GM21390 (cell line): Measurements from ENCODE around the gene SERGEF.
"Not testable (repeated sequence)": the region's sequence is repeated elsewhere in the genome, so short reads cannot be mapped to it uniquely, and the experiment has no call there.

ENCODE experiments used
- ATAC-seq: cut with Tn5 transposase; IDR thresholded peaks from one replicate; pipeline ENCODE4 v1.9.1; 2021; ENCODE audit not compliant: unreplicated experiment

The SERGEF gene

DNA sequence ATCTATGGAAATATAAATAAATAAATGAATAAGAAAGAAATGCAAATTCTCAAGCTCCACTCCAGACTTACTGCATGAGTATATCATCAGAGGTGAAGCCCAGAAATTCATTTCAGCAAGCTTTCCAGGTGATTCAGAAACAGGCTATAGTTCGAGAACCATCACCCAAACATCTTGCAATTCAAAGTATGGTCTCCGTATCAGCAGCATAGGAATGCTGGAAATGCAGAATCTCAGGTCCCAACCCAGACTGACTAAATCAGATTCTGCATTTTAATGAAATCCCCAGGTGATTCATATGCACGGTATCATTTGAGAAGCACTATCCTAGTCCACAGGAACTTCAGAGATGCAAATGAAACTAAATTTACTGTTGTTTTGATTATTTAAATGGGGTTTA, 95.3 kb downstream of the SERGEF start:
- no peak for ATAC-seq

DNA sequence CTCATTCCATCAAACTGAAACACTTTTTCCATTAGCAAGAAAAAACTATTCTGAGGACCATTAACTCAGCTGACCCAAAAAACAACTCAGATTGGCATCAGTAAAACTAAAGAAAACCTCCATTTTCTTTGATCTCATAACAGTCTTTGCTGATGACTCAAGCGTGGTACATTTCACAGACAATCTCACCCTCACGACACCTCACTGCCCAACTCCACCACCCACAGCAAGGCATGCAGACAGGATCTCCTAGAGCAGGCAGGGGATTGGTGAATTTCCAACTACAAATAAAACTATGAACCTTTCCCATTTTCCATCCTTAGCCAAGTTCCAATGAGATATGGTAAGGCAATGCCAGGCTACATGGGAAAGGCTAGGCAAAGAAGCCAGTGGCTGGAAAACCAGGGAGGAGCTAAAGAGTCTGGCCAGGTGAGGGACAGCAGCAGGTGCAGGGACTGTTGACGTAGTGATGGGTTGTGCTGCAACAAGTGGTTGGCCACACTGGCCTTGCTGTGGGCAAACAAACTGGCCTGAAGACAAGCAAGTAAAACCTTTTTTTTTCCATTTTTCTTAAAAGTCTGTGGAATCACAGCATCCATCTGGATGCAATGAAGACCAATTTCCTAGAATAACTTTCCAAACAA, 97.2 kb downstream of the SERGEF start:
- ATAC-seq: no peak

DNA sequence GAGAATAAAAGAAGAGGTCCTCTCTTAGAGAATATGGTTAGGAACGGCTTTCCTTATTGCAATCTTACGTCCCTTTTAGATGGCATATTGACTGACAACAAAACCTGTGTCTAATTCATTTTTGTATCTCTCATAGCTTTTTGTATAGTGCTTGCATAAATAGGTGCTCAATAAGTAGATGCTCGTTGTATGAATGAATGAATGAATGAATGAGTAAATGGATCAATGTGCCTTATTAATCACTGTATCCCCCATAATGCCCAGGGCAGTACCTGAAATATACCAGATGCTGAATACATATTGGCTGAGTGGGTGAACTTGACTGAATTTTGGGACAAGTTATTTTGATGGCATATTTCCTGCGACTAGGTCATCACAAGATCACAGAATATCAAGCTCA, 97.9 kb downstream of the SERGEF start:
- ATAC-seq: no peak

DNA sequence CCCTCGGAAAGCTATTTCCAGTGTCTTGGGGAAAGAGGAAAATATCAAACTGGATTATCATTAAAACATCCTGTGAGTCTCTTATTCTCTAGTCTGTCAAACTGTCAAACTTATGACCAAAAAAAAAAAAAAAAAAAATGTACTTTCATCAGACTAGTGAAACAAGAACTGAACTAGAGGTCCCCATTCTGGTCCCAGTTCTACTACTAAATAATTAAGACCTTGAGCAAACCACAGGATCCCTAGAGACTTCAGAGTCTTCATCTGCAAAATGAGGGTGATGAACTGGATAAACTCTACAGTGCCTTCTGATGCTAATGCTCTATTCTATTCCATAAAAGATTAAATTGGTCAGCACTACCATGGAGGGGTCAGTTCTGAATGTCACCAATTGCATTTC, 105.8 kb downstream of the SERGEF start:
- ATAC-seq: peak; percentile 44

DNA sequence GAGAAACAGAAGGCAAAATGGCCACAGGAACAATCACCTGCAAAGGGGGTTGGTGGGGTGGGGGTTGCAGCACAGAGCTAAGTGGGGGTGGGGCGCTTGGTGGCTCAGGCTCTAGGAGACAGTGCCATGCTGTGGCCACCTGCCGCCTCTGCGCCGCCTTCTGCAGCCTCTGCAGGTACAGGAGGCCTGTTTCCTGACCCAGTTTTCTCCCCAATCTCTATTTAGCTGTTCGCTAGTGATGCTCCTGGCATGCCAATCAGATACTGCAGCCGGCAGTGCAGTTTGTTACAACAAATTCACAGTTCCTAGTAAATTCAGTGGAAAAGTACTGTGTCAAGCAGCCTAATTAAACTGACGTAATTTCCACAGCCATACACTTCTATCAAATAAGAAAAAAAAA, 106.4 kb downstream of the SERGEF start:
- no peak for ATAC-seq

DNA sequence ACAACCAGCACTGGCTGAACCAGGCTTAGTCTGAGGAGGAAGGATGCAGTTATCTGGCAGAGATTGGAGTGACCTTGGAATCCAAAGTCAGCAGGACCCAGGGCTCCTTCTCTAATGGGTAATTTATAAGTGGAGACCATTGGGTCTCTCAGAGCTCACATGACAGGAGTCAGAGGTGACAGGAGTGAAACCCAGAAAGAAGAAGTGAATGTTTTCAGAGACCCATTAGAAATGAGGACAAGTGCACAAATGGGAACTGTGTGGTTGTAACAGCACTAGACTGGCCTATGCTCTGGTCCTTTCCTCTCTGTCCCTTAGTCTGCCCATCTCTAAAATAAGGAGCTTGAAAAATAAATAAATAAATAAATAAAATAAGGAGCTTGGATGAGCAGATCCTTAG, 107.4 kb downstream of the SERGEF start:
- peak; percentile 97 for ATAC-seq

DNA sequence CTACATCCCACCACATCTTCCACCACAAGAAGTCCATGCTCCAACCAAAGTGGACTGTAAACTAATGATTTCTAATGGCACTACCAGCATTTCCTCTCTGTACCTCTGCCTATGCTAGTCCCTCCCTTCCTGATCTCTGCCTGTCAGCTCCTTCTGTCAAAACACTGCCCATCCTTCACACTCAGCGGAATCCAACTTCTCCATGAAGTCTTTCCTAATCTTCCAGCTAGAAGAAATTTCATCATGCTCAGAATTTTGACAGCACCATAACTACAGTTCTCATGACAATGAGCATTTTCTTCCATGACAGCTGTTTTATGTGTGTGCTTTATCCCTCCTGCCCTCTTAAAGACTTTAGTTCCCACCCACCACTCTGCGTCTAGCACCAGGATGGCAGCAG, 111.4 kb downstream of the SERGEF start:
- ATAC-seq: no peak

DNA sequence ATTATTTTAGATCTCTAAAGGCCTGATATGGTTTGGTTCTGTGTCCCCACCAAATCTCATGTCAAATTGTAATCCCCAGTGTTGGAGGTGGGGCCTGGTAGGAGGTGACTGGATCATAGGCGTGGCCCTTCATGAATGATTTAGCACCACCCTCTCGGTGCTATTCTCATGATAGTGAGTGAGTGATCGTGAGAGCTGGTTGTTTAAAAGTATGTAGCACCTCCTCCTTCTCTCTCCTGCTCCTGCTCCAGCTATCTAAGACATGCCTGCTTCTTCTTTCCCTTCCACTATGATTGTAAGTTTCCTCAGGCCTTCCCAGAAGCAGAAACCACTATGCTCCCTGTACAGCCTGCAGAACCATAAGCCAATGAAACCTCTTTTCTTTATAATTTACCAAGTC, 114.1 kb downstream of the SERGEF start:
- ATAC-seq: no peak

DNA sequence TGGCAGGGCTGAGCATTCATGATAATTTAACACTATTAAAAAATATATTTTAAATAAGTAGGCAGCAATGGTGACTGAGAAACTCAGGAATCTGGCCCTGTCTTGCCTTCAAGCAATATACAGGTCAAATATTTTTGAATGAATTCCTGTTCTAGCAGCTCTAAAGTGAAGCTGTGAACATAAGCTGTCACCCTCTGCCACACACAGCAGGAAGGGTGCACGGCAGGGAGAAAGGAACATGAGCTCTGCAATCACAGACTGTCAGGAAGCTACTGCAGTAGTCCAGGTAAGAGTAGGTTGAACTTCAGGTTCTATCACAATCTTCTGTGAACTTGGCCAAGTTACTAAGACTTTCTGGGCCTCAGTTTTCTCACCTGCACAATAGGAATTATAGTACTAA, 114.8 kb downstream of the SERGEF start:
- no peak for ATAC-seq

DNA sequence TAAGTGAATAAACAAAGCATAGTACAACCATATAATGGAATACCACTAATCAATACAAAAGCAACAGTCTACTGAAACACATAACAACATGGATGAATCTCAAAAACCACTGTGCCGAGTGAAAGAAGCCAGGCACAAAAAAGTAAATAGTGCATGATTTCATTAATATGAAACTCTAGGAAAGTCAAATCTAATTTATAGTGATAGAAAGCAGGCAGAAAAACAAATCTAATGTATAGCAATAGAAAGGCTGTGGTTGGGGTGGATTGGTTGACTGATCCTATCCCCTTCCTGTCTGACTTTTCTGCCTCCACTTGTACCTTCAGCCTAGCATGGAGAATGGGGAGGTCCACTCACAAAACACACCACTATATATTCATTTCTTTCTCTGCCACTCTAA, 115.4 kb downstream of the SERGEF start:
- ATAC-seq: no peak

DNA sequence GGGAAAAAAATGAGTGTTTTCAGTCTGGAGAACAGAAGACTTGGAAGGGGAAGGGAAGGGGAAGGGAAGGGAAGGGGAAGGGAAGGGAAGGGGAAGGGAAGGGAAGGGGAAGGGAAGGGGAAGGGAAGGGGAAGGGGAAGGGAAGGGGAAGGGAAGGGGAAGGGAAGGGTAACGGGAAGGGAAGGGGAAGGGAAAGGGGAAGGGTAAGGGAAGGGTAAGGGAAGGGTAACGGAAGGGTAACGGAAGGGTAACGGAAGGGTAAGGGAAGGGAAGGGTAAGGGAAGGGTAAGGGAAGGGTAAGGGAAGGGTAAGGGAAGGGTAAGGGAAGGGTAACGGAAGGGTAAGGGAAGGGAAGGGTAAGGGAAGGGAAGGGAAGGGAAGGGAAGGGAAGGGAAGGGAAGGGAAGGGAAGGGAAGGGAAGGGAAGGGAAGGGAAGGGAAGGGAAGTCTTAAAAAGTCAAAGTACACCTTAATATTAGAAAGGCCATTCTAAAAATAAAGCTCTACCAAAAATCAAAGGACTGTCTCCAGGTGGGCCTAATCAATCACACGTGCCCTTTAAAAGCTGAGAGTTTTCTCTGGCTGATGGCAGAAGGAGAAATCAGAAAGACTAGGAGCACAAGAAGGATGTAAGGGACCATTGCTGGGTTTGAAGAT, 116.2 kb downstream of the SERGEF start:
- ATAC-seq: not testable (repeated sequence)

DNA sequence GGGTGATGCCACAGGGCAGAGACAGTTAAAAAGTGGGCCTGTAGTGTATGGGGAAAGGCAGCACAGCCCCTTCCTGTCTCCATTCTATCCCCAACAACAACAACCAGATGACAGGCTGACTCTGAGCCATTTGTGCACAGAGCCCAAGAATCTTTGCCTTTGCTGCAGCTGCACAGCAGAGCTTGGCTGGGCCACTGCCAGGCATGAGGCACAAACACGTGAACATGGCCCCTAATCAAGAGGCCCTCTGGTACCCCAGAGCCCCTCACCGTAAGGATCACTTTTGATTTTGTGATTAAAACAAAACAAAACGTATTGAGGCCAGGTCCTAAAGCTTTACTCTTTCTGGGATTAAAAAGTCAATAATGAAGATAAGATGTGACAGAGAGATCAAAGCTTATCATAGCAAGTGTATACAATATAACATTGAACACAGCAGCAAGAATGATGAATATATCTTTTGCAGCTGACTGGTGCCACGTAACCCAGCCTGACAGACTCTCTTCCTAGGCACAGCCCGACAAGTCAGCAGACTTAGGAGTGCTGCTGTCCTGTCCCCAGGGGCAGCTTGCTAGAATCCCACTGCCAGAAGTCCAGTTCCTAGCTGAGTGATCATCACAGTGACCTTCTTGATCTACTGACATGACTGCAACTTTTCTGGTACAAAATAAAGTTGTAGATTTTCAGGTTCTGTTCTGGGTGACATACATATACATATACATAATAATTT, 117.8 kb downstream of the SERGEF start:
- no peak for ATAC-seq

DNA sequence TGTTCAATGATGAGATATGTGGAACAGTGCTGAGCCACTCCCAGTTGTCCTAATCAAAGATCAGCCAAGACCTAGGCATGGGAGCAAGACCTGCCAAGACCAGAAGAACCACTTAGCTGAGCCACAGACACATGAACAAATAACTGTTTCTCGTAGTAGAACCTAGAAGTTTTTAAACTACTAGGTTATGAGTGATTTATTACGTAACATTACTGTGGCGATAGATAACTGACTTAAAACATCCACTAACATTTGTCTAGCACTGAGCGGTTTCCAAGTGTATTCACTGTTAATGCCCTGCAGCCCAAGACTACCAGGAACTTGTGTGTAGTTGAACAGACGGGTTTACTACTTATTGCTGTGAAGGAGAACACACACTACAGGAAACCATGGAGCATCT, 120.4 kb downstream of the SERGEF start:
- ATAC-seq: no peak

DNA sequence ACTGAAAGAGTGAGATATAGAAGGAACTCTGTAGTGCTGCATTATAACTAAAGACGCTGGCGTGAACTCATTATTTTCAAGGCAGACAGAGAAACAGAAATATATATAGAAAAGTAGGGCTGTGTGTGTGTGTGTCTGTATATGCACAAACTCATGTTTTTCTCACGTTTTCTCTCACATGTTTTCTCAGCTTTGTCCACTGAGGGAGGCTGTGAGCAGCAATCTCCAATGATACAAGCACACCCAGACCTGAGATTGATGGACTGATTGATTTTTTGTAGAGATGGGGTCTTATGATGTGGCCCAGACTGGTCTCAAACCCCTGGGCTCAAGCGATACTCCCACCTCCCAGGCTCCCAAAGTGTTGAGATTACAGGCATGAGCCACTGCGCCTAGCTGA, 122.5 kb downstream of the SERGEF start:
- no peak for ATAC-seq

DNA sequence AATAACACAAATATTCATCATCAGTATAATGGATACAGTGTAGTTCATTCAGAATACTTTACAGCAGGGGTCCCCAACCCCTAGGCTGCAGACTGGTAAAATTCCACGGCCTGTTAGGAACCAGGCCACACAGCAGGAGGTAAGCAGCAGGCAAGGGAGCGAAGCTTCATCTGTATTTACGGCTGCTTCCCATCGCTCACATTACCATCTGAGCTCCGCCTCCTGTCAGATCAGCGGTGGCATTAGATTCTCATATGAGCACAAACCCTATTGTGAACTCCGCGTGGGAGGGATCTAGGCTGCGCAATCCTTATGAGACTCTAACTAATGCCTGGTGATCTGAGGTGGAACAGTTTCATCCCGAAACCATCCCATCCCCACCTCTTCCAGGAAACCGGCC, 125.1 kb downstream of the SERGEF start:
- ATAC-seq: no peak

DNA sequence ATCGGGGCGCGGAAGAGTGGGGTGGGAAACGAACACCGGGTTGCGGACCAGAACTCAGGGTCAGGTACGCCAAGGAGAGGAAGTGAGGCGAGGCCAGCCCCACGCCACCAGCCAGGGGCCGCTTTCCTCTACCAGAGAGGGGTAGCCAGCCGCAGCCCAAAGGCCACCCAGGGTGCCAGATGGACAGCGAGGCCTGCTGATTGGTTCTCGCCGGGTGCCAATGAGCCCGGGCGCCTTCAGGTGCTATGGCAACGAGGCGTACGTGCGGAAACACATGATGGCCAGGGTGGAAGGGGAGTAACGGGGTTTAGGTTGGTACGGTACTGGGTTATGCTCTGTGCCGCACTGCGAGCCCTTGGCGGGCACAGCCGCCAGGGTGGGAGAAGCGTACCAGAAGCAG, 128.9 kb downstream of the SERGEF start:
- ATAC-seq: no peak

DNA sequence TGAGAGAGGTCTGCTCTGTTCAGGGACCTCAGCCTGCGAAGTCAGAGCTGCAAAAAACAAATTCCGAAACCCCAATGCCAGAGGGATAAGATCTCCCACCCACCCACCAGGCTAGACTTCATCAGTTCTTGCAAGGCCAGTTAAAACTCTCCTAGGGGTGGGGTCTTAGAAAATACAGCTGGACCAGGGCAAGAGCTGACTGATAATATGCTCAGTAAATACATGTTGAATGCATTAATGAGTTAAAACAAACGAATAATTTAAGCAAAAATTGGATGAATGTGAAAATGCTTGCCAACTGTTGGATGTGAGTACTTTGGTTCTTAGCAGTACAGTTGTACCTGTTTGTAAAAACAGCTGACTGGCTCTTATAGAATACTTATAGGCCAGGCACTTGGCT, 129.8 kb downstream of the SERGEF start:
- ATAC-seq: no peak

DNA sequence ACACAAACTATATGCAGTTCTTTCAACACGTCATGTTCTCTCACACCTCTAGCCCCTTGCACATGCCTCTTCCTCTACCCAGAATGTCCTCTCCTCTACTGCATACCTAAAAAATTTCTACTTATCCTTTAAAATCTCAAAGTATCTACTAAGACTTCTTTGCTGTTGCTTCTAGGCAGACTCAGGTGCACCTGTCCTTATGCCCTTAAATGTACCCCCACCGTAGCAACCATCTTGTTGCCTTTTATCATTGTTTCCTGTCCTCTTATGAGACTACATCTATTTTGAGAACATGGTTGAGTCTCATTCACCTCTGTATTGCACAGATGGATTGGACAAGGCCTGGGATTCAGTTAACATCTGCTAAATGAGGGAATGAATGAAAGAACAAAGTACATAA, 134.1 kb downstream of the SERGEF start:
- ATAC-seq: no peak

DNA sequence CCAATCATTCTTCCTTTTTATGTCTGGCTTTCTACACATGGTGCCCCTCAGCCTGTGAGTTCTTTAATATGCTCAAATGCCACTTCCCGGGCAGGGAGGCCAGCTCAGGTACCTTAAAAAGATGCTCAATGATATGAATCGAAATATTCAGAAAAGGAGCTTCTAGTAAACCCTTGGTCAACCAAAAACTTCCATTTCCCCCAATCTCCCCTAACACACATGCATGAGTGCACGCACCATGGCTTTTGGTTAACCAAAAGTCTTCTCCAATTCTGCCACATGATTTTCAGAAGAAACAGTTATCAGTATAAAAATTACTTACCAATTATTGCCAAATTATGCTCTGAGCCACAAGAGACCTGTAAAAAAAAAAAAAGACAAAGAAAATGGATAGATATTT, 135.0 kb downstream of the SERGEF start:
- ATAC-seq: no peak

DNA sequence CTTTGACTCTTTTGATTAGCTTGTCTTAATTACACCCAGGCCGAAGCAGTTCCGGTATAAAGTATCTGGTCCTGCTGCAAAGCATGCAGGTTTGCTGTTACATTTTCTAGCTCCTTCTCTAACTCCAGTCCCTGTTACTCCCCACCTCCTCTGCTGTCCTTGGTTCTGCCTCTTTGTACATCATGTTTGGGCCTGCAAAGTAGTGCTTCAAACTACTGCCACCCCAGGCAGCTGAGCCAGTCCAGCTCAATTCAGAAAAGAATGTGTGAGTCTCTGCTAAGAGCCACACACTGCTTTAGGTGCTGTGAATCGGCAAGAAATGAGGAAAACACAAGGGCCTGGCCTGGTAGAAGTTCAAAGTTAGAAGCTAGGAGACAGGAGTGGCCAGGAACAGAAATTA, 136.0 kb downstream of the SERGEF start:
- ATAC-seq: no peak

DNA sequence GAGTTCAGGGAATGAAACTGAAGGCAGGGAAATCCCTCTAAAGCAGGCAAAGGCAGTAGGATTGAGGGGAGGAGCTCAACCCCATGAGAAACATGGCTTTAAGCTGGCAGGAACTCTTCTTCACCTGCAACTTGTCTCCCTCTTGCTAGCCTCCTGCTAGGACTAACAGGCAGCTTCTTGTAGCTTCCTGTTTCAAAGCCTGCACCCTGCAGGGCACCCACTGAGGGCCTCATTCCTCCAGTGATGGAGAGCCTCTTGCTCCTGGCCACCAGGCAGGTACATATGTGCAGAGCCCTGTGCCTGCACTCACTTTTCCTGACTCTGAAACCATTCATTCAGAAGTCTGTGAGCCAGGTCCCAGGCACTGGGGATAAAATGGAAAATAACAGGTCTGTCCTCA, 137.0 kb downstream of the SERGEF start:
- ATAC-seq: no peak

DNA sequence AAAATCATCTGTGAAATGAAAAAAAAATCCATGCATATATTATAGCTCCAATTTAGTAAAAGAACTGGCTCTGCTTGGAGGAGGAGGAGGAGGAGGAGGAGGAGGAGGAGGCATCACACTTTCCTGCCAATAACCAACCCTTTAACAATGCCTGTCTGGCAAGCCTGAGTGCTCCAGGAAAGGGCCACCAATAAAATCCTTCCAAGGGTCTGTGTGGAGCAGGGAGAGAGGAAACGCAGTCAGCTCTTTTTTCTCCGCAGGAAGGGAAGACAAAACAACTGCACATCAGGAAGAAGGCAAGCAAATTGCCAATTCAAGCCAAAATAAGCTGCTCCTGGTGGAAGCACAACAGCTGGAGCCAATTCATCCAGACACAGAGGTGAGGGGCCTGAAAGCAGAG, 139.3 kb downstream of the SERGEF start:
- no peak for ATAC-seq
